NCI-H82 treated with DMSO at 0.1 percent for 48 hours (cell line): ENCODE data around the gene ANKHD1.

Experiments
- DNase-seq: peaks from one replicate; lab custom pipeline; 2025; ENCODE audit not compliant: unreplicated experiment; lab: John Stamatoyannopoulos, UW

The ANKHD1 gene

GRCh38 chr5:140367256-140368013 lies 34.2 kb upstream of the ANKHD1 start:
- no peak for DNase-seq

- no peak for DNase-seq
These were observed 30.1 kb upstream of the ANKHD1 start for GRCh38 chr5:140371356-140372151.

- DNase-seq: peak; percentile 2
These were observed 28.6 kb upstream of the ANKHD1 start for GRCh38 chr5:140372971-140373487.

- no peak for DNase-seq
These were observed 20.3 kb upstream of the ANKHD1 start for GRCh38 chr5:140381351-140381750.

- no peak for DNase-seq
These were observed 19.7 kb upstream of the ANKHD1 start for GRCh38 chr5:140381972-140382371.

- DNase-seq: no peak
These were observed 18.8 kb upstream of the ANKHD1 start for GRCh38 chr5:140382866-140383265.

- DNase-seq: no peak
These were observed 18.3 kb upstream of the ANKHD1 start for GRCh38 chr5:140383300-140383699.

GRCh38 chr5:140388052-140388451 lies 13.6 kb upstream of the ANKHD1 start:
- DNase-seq: no peak

- no peak for DNase-seq
These were observed 10.3 kb upstream of the ANKHD1 start for GRCh38 chr5:140391312-140391711.

- DNase-seq: no peak
These were observed 9.9 kb upstream of the ANKHD1 start for GRCh38 chr5:140391732-140392131.

- no peak for DNase-seq
These were observed 7.9 kb upstream of the ANKHD1 start for GRCh38 chr5:140393738-140394137.

GRCh38 chr5:140398379-140398811 lies 3.2 kb upstream of the ANKHD1 start:
- no peak for DNase-seq

- peak; percentile 19 for DNase-seq
These were observed 1.5 kb upstream of the ANKHD1 start for GRCh38 chr5:140399979-140400729.

GRCh38 chr5:140400730-140401361 lies 787 bp upstream of the ANKHD1 start:
- DNase-seq: peak; percentile 91

- DNase-seq: peak; percentile 7
These were observed 833 bp downstream of the ANKHD1 start for GRCh38 chr5:140402258-140403074.

GRCh38 chr5:140403613-140404012 lies 2.0 kb downstream of the ANKHD1 start:
- no peak for DNase-seq

GRCh38 chr5:140408750-140409241 lies 7.2 kb downstream of the ANKHD1 start:
- DNase-seq: no peak

GRCh38 chr5:140413230-140413629 lies 11.6 kb downstream of the ANKHD1 start:
- no peak for DNase-seq

- DNase-seq: no peak
These were observed 15.6 kb downstream of the ANKHD1 start for GRCh38 chr5:140417235-140417634.
